Mucosa of descending colon (tissue), 3 donors: ENCODE measurements around the gene STAT5A. TPM values are rescaled to one million over a fixed set of nuclear protein-coding genes. Genes with fewer than 3 reads are reported as not detected.
"Not testable (repeated sequence)": the region's sequence is repeated elsewhere in the genome, so short reads cannot be mapped to it uniquely, and the experiment has no call there.

Experiments used
- ATAC-seq: fragments of 200-7000 bp; cut with Tn5 transposase; one replicate; pipeline ENCODE4 v1.9.1; 2020; ENCODE audit warnings: mild to moderate bottlenecking, moderate library complexity
- DNase-seq, 3 donors: peaks; one replicate each; pipeline ENCODE4 v3.0.0-alpha.2; 2020
- H3K36me3 ChIP-seq: fragments of 200-600 bp; one replicate; pipeline ENCODE4 v1.8.0; 2021; ENCODE audit warnings: low read depth, mild to moderate bottlenecking
- H3K4me1 ChIP-seq: fragments of 200-600 bp; one replicate; pipeline ENCODE4 v1.8.0; 2021; ENCODE audit warnings: low read depth, mild to moderate bottlenecking
- H3K4me3 ChIP-seq: fragments of 200-600 bp; one replicate; pipeline ENCODE4 v1.8.0; 2021; ENCODE audit warnings: mild to moderate bottlenecking
- H3K9me3 ChIP-seq: fragments of 200-600 bp; one replicate; pipeline ENCODE4 v1.8.0; 2021; ENCODE audit warnings: mild to moderate bottlenecking
- intact Hi-C, 2 donors: fragments of 100-400 bp; cut with DNase I in 1 of 2; cut with micrococcal nuclease in 1 of 2; formaldehyde crosslinking; loops; one replicate each; pipeline versions ENCODE4 v1.11.0 to v1.11.1; 2022; cut with DNase I, micrococcal nuclease
- total RNA-seq, 3 donors: library from RNA; stranded (reverse); fragmentation: NEBNext Ultra II Directional in 2 of 3; extraction: Animal tissue kit (Norgen Biotek cat#: 25700) in 2 of 3; gene quantifications; one replicate each; pipeline versions ENCODE4 v1.2.1 to v1.2.4, GENCODE V29; 2021 to 2023
- TF ChIP-seq, protein P1 (sequence below): fragments of 200-600 bp; IDR thresholded peaks from one replicate; pipeline ENCODE4 v1.8.0; 2022; ENCODE audit warnings: antibody characterized with exemption, mild to moderate bottlenecking
- donor health status: DM: no; HTN: no; CAD: no; lungs with moderate emphysema.
- donor health status: DM: no; HTN: no; CAD: no.
- donor health status: DM: no; HTN: yes; CAD: no.

The STAT5A gene
- total RNA-seq, 3 donors from 2014 or later: 26.4 to 53.7 (median 29.7) TPM

DNA sequence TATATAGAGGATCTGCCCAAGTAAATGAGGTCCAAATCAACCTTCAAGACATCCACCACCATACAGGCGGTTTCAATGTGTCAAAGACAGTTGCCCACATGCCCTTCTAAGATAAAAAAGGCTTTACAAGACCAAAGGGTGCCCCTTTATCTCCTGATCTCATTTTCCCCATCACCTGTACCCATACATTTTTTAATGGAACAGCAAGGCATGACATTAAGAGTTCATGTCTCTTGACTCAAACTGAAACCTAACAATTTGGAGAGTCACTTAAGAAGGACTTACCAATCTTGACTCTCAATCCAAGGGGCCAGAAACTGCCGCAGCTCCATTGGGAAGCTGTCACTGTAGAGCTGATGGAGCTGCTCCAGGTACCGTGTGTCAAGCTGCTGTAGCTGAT is 59.8 kb downstream of the STAT5A start:
- no peak overlapping the region for H3K4me3 ChIP-seq
- TF ChIP-seq, protein P1, sequence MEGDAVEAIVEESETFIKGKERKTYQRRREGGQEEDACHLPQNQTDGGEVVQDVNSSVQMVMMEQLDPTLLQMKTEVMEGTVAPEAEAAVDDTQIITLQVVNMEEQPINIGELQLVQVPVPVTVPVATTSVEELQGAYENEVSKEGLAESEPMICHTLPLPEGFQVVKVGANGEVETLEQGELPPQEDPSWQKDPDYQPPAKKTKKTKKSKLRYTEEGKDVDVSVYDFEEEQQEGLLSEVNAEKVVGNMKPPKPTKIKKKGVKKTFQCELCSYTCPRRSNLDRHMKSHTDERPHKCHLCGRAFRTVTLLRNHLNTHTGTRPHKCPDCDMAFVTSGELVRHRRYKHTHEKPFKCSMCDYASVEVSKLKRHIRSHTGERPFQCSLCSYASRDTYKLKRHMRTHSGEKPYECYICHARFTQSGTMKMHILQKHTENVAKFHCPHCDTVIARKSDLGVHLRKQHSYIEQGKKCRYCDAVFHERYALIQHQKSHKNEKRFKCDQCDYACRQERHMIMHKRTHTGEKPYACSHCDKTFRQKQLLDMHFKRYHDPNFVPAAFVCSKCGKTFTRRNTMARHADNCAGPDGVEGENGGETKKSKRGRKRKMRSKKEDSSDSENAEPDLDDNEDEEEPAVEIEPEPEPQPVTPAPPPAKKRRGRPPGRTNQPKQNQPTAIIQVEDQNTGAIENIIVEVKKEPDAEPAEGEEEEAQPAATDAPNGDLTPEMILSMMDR: no peak
- peaks cover 3% of the 10 kb centered on the region for H3K36me3 ChIP-seq
- intact Hi-C loops: no loop called here
- no peak for ATAC-seq
- H3K4me1 ChIP-seq: peaks cover 4% of the 10 kb centered on the region
- DNase-seq: no peak
- no peaks in the 10 kb centered on the region for H3K9me3 ChIP-seq

- DNase-seq (no peak), ATAC-seq (no peak)
- no peaks in the 10 kb centered on the region for H3K9me3 ChIP-seq
- no peaks in the 10 kb centered on the region for H3K36me3 ChIP-seq
- no peak overlapping the region for H3K4me3 ChIP-seq
- TF ChIP-seq, protein P1: no peak
- intact Hi-C loops: no loop called here
- peaks cover 3% of the 10 kb centered on the region for H3K4me1 ChIP-seq
Measured at GRCh38 chr17:42354956-42355843, 66.9 kb downstream of the STAT5A start.

DNA sequence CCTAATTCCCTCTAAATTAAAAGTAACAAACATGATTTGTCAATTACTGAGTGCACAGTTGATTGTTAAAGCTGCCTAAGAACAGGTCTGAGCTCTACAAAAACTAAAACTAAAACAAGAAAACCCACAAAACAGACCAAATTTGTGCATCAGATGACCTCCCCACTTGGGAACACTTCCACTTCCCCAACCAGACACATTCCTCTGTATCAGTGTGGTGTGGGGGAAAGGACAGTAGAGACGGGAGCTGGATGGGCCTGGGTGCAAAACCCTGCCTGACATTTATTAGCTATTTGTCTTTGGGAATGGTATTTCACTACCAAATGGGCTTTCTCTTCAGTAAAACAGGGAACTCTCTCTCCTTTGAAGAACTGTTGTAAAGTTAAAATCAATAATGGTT is 70.1 kb downstream of the STAT5A start:
- Histone ChIP-seq H3K4me3 (no peak overlapping the region), H3K9me3 (no peaks in the 10 kb centered on the region), H3K4me1 (peaks cover 21% of the 10 kb centered on the region), H3K36me3 (no peaks in the 10 kb centered on the region)
- TF ChIP-seq, protein P1: no peak
- DNase-seq (no peak), ATAC-seq (no peak)
- intact Hi-C loops: no loop called here

DNA sequence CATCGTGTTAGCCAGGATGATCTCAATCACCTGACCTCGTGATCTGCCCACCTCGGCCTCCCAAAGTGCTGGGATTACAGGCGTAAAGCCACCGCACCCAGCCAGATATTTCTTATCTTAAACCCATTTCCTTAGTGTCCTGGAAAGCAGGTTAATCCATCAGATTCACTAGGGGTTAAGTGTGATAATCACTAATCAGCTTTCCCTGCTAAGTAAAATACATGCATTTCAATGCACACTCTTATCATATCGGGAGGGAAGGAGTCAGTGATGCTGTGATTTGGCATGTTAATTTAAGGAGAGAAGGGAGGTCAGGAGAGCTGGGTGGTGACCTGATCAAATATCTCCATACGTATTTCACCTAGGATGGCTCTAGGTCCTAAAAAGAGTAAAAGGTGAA is 70.8 kb downstream of the STAT5A start:
- ATAC-seq (no peak), DNase-seq (no peak)
- no peaks in the 10 kb centered on the region for H3K36me3 ChIP-seq
- H3K9me3 ChIP-seq: no peaks in the 10 kb centered on the region
- intact Hi-C loops: no loop called here
- peaks cover 25% of the 10 kb centered on the region for H3K4me1 ChIP-seq
- TF ChIP-seq, protein P1: no peak
- no peak overlapping the region for H3K4me3 ChIP-seq

- peaks cover 24% of the 10 kb centered on the region for H3K4me1 ChIP-seq
- H3K36me3 ChIP-seq, DNase-seq, ATAC-seq, intact Hi-C loops, H3K9me3 ChIP-seq, H3K4me3 ChIP-seq: not testable (repeated sequence)
Measured at GRCh38 chr17:42360388-42360787, 72.1 kb downstream of the STAT5A start.

Other genes with a start within 250 kb of the STAT5A start
- gene C17orf113, start 237.9 kb upstream of the STAT5A start, total RNA-seq: 1 to 10 TPM; 1.2 to 3.8 (median 2.0) TPM
- under 1 TPM; 0.41 to 0.96 (median 0.58) TPM for gene ZNF385C, start 190.0 kb upstream of the STAT5A start, total RNA-seq
- 10 to 100 TPM; 11.7 to 18.0 (median 14.0) TPM for gene DHX58, start 175.8 kb upstream of the STAT5A start, total RNA-seq
- 10 to 100 TPM; 21.6 to 47.8 (median 31.4) TPM for gene KAT2A, start 167.1 kb upstream of the STAT5A start, total RNA-seq
- gene HSPB9, start 165.7 kb upstream of the STAT5A start, total RNA-seq: under 1 TPM in 1 of 3 donors, not detected in 2; 0.28 TPM
- gene RAB5C, start 133.5 kb upstream of the STAT5A start, total RNA-seq: 100 to 1,000 TPM; 133 to 161 (median 160) TPM
- gene KCNH4, start 107.4 kb upstream of the STAT5A start, total RNA-seq: under 1 TPM in 2 of 3 donors, not detected in 1; 0.06 to 0.10 TPM
- gene HCRT, start 103.0 kb upstream of the STAT5A start, total RNA-seq: not detected
- 10 to 100 TPM; 21.9 to 22.2 (median 22.0) TPM for gene GHDC, start 94.0 kb upstream of the STAT5A start, total RNA-seq
- gene STAT5B, start 12.1 kb upstream of the STAT5A start, total RNA-seq: 10 to 100 TPM; 30.1 to 93.0 (median 32.2) TPM
- gene STAT3, start 99.9 kb downstream of the STAT5A start, total RNA-seq: 100 to 1,000 TPM; 158 to 230 (median 227) TPM
- gene CAVIN1, start 134.8 kb downstream of the STAT5A start, total RNA-seq: 100 to 1,000 TPM in 1 of 3 donors, 10 to 100 TPM in 2; 19.3 to 246 (median 52.4) TPM
- gene ATP6V0A1, start 170.4 kb downstream of the STAT5A start, total RNA-seq: 100 to 1,000 TPM in 1 of 3 donors, 10 to 100 TPM in 2; 88.5 to 105 (median 95.6) TPM
- gene NAGLU, start 247.7 kb downstream of the STAT5A start, total RNA-seq: 10 to 100 TPM; 28.9 to 51.8 (median 35.6) TPM